Type B pancreatic cell (in vitro differentiated cells): Measurements from ENCODE around the gene MSI2. TPM values are rescaled to one million over a fixed set of nuclear protein-coding genes. Genes with fewer than 3 reads are reported as not detected.

Experiments
- DNase-seq: peaks from one replicate; pipeline ENCODE4 v3.0.0; 2021; ENCODE audit warnings: mixed read lengths; ENCODE audit not compliant: unreplicated experiment; ENCODE audit errors: extremely low spot score
- H3K27ac Mint-ChIP-seq: 2 replicates; pipeline ENCODE4 v1.8.0; 2021; ENCODE audit warnings: mild to moderate bottlenecking, mixed read lengths
- H3K27me3 Mint-ChIP-seq: 2 replicates; pipeline ENCODE4 v1.8.0; 2021; ENCODE audit warnings: mixed read lengths
- H3K36me3 Mint-ChIP-seq: 2 replicates; pipeline ENCODE4 v1.8.0; 2021; ENCODE audit warnings: mixed read lengths
- H3K4me1 Mint-ChIP-seq: one replicate; pipeline ENCODE4 v1.8.0; 2021; ENCODE audit warnings: mixed read lengths; ENCODE audit not compliant: unreplicated experiment
- H3K4me3 Mint-ChIP-seq: 2 replicates; pipeline ENCODE4 v1.8.0; 2021; ENCODE audit warnings: mild to moderate bottlenecking, mixed read lengths
- H3K9me3 Mint-ChIP-seq: 2 replicates; pipeline ENCODE4 v1.8.0; 2021; ENCODE audit warnings: mixed read lengths
- CTCF ChIP-seq: fragments of 200-600 bp; sonication (generic); conservative IDR thresholded peaks from 2 replicates; pipeline ENCODE4 v1.5.0; 2021; ENCODE audit warnings: antibody characterized with exemption, mild to moderate bottlenecking
- total RNA-seq: library from RNA; stranded (reverse); gene quantifications from 2 replicates; pipeline ENCODE4 v1.2.1, GENCODE V29; 2021; ENCODE audit warnings: low replicate concordance

The MSI2 gene
- total RNA-seq, 1 donor from 2014 or later, result 158 TPM

- no peak for DNase-seq
Observed at GRCh38 chr17:57270801-57271245, 14.5 kb downstream of the MSI2 start.

GRCh38 chr17:57271821-57272220, 15.5 kb downstream of the MSI2 start:
- H3K27me3 Mint-ChIP-seq, result no peaks in the 10 kb centered on the region
- no peak for DNase-seq
- H3K4me1 Mint-ChIP-seq, result peaks cover 39% of the 10 kb centered on the region
- no peak overlapping the region for H3K27ac Mint-ChIP-seq
- no peaks in the 10 kb centered on the region for H3K9me3 Mint-ChIP-seq
- TF ChIP-seq CTCF, result no peak
- H3K36me3 Mint-ChIP-seq, result peaks cover 53% of the 10 kb centered on the region
- peak overlapping the region; percentile 15 for H3K4me3 Mint-ChIP-seq

More at GRCh38 chr17:57270801-57271245, 14.5 kb downstream of the MSI2 start:
- H3K27ac Mint-ChIP-seq, result no peak overlapping the region
- no peaks in the 10 kb centered on the region for H3K27me3 Mint-ChIP-seq
- H3K36me3 Mint-ChIP-seq, result peaks cover 51% of the 10 kb centered on the region
- H3K4me3 Mint-ChIP-seq, result no peak overlapping the region
- peaks cover 42% of the 10 kb centered on the region for H3K4me1 Mint-ChIP-seq
- no peaks in the 10 kb centered on the region for H3K9me3 Mint-ChIP-seq
- TF ChIP-seq CTCF, result no peak

- Mint-ChIP-seq H3K27me3 (no peaks in the 10 kb centered on the region), H3K9me3 (no peaks in the 10 kb centered on the region), H3K4me3 (no peak overlapping the region), H3K36me3 (peaks cover 44% of the 10 kb centered on the region), H3K27ac (no peak overlapping the region), H3K4me1 (peaks cover 43% of the 10 kb centered on the region)
- DNase-seq, result no peak
- no peak for TF ChIP-seq CTCF
Observed at GRCh38 chr17:57273490-57273889, 17.2 kb downstream of the MSI2 start.

GRCh38 chr17:57274162-57274561, 17.8 kb downstream of the MSI2 start:
- no peak for TF ChIP-seq CTCF
- H3K4me3 Mint-ChIP-seq, result no peak overlapping the region
- H3K4me1 Mint-ChIP-seq, result peaks cover 43% of the 10 kb centered on the region
- DNase-seq, result no peak
- H3K27me3 Mint-ChIP-seq, result no peaks in the 10 kb centered on the region
- H3K36me3 Mint-ChIP-seq, result peaks cover 44% of the 10 kb centered on the region
- H3K9me3 Mint-ChIP-seq, result no peaks in the 10 kb centered on the region
- peak overlapping the region; percentile 59 for H3K27ac Mint-ChIP-seq

DNA sequence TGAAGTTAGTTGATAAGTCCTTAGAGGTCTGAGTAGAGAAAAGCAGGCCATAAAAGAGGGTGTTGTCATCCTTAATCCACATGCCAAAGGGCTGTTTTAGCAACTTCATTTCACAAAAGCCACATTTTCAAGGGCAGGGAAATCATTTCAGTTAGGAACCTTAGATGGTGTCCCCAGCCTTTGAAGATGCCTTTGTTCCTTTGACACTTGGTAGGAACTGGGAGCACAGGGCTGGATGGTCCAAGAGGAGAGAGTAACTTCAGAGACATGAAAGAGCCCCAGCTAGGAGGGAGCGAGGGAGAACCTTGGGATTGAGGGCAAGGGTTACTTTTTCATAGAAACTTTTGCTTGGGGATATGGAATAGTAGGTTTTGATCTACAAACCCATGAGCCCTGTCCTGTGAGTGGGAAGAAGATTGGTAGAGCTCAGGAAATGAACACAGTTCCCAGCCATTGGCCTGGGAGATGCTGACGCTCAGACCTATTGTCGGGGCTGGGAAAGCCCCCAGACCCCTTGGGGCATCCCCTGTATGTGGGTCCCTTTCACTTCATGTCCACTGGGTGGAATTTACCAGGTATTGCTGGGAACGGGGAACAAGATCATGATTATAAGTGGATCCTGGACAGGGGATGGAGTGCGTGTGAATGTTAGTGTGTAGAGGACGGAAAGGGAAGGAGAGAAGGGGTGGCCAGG, 18.9 kb downstream of the MSI2 start:
- H3K9me3 Mint-ChIP-seq, result no peaks in the 10 kb centered on the region
- no peaks in the 10 kb centered on the region for H3K27me3 Mint-ChIP-seq
- no peak overlapping the region for H3K27ac Mint-ChIP-seq
- H3K4me3 Mint-ChIP-seq, result no peak overlapping the region
- H3K36me3 Mint-ChIP-seq, result peaks cover 42% of the 10 kb centered on the region
- peaks cover 38% of the 10 kb centered on the region for H3K4me1 Mint-ChIP-seq
- no peak for TF ChIP-seq CTCF
- no peak for DNase-seq
